HG02938 (cell line): ENCODE results near the gene CEBPG.

Source experiments
- ATAC-seq: cut with Tn5 transposase; IDR thresholded peaks from one replicate; pipeline ENCODE4 v1.9.1; 2021; ENCODE audit warnings: mild to moderate bottlenecking, moderate library complexity; ENCODE audit not compliant: unreplicated experiment

Gene CEBPG

DNA sequence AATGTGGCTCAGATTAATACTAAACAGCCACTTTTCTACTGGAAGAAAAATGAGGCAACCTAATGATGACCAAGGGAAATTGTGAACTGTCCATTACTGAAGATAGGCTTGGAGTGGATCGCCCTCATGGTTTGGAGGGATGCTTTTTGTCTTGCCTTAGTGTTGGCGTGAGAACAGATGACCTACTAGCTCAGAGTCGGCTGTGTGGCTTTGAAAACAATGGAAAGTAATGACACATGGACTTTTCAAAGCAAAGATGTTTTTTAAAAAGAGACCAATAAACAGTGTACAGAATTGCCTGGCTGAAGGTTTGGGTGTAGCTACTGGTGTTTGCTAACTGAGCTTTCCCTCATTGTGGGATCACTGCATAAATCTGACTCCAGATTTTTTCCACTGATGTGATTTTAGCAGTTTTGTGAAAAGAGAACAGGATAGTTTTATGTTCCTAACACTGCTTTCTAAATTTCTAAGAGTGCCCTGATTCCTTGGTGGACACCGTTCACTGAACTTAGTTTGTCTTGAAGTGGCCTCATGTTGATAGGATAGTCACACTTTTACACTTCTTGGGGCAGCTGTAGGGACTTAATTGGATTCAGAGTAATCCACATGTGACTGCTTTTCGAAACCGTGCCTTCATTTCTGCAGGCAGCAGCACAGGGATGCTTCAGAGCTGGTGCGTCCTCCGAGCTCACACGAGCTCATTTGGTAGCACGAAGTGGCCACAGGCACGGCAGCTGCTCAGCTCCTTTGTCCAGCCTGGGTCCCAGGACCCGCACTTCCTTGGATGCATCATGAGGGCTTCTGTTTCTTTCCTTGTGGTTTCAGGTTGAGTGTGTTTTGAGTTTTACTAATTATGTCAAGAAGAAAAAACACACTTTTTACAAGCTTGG, 4.3 kb downstream of the CEBPG start:
- ATAC-seq: no peak

- ATAC-seq: no peak
Observed at GRCh38 chr19:33379151-33379829, 5.8 kb downstream of the CEBPG start.

- ATAC-seq: no peak
Observed at GRCh38 chr19:33381101-33381500, 7.6 kb downstream of the CEBPG start.

DNA sequence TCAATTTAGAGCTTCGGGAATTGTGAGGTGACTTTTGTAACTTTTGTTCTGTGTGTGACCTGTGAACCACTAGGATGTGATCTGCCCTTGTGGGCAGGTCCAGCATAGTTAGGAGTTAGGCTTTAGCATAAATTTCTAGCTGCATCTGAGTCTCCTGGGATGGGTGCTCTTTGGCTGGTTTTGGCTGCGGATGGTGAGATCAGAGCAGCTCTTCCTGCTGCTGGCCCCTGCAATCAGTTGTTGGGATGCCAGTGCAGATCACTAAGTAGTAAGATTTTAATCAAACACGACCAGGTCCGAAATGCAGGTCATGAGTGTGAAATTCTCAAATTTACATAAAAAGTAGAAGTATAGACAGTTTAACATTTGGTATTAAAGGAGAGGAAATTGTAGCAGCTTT, 8.5 kb downstream of the CEBPG start:
- no peak for ATAC-seq

DNA sequence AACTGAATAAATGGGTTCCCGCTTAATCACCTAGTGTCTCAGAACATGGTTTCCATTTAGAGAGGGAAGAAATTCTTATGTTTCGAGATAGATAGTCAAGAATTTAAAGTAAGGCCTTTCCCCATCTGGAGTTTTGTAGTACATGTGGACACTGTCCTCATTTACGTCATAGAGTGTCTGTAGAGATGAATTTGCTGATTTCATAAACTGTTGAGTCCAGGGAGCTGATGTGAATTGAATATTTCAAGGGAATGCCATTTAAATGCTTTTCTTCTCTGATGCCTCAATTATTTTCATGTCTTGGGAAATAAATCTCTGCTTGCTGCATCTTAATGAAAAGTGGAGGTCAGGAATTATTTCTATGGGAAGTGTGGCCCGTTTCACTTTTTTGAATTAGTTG, 9.5 kb downstream of the CEBPG start:
- no peak for ATAC-seq

GRCh38 chr19:33383720-33384292, 10.3 kb downstream of the CEBPG start:
- no peak for ATAC-seq

DNA sequence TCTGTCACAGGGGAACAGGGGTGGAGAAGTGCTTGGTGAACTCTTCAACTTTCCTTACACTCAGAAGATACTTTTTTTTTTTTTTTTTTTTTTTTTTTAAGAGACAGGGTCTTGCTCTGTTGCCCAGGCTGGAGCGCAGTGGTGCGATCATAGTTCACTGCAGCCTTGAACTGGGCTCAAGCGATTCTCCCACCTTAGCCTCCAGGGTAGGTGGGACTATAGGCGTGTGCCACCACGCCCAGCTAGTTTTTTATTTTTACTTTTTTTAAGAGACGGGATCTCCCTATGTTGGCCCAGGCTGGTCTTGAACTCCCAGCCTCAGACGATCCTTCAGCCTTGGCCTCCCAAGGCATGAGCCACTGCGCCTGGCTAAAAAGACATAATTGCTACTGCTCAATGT, 11.5 kb downstream of the CEBPG start:
- no peak for ATAC-seq

DNA sequence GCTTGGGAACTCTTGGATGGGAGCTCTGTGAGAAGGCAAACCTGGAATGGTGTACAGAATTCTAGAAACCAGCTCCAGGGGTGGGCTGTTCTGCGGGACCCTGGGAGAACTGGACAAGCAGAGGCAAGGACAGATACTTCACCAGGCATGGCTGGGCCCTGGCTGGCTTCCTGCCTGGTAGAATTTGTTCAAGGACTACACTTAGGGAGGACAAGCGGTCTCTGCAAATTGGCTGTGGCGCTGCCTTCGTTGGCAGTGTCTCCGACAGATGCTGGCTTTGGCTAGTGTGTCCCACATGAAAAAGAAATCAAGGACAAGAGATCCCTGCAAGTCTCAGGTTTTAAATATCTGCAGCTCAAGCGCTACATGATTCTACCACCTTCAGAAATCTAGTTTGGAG, 12.4 kb downstream of the CEBPG start:
- no peak for ATAC-seq

- ATAC-seq: no peak
Observed at GRCh38 chr19:33386361-33386858, 12.9 kb downstream of the CEBPG start.

DNA sequence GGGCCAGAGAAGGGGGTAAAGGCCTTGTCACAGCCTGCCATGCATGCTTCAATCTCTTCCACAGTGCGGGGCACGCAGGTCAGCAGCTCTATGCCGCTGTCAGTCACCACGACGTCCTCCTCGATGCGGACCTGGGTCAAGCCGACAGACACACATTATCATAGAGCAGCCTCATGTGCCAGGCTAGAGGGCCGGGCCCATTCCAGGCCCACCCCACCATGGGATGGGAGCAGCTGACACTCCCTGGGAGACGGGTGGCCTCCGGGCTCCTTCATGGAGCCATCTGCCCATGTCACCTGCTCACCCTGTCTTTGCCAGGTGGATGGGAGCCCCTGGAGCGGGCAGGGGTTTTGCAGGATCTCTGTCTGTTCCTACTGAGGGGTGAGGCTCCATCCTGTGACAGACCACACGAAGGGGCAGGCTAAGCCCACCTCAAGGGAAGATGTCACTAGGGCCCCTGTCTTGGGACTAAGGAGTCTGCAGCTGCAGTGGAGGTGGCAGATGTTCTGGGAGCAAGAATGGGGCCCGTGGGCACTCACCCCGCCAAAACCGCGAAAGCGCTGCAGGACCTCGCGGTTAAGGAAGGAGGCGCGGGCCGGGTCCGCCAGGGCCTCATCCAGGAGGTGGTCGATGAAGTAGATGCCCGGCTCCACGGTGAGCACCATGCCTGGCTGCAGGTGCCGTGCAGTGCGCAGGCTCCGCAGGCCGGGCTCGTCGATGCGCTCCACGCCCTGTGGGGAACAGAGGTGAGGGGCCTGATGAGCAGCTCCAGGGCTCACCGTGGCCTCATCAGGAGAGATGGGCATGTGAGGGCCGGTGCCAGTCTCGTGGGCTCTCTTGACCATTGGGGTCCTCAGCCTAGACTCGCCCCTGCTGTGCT, 14.1 kb downstream of the CEBPG start:
- no peak for ATAC-seq

GRCh38 chr19:33388231-33388724, 14.8 kb downstream of the CEBPG start:
- no peak for ATAC-seq

GRCh38 chr19:33388725-33389420, 15.4 kb downstream of the CEBPG start:
- ATAC-seq: no peak

- ATAC-seq: no peak
Observed at GRCh38 chr19:33389421-33390100, 16.1 kb downstream of the CEBPG start.

- no peak for ATAC-seq
Observed at GRCh38 chr19:33390101-33390907, 16.8 kb downstream of the CEBPG start.

GRCh38 chr19:33390908-33391630, 17.6 kb downstream of the CEBPG start:
- ATAC-seq: no peak

GRCh38 chr19:33391631-33392249, 18.2 kb downstream of the CEBPG start:
- no peak for ATAC-seq
